ENCODE measurements around the gene AK4. TPM values are rescaled to one million over a fixed set of nuclear protein-coding genes. Genes with fewer than 3 reads are reported as not detected.

AK4 gene
- total and polyA plus RNA-seq, 2 of the 4 experiments (the other 2 are of a cell fraction) = 12.4 to 30.3 TPM

DNA sequence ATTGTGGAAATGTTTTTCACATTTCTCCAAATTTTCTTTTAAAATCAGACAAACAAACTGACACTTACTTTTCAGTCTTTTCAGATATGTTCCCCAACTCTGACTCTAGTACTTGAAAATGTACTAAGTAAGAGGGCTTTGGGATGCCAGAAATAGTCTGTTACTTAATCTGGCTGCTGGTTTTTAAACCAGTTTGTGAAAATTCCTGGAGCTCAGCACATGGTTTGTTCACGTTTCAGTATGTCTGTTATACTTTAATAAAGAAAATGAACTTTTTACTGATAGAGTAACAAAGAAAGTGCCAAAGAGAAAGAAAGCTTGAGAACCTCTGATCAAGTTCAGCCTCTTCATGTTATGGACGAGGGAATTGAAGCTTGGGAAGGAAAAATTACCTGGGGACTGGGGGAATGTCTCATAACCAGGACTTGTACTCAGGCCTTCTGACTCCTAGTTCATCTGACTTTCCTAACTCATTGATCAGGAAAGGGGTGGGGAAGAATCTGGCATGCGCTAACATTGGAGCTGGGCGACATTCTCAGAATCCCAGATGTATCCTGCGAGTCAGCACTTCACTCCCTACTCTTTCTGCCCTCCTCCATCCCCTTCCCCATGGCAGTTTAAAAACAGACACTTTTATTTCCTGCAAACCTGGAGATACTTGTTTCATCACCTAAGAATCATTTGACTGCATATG lies 130.5 kb downstream of the AK4 start:
- Histone ChIP-seq H2BK5ac (ENCODE audit: low read depth, low read length, poor library complexity, severe bottlenecking) (no peak overlapping the region), H2AK5ac (ENCODE audit: low read depth, low read length) (no peak overlapping the region), H2AFZ (replicated peaks; ENCODE audit: low read length, poor library complexity) (no peak overlapping the region), H3K9ac (ENCODE audit: low read depth, low read length) (no peak overlapping the region), H3K27me3 (ENCODE audit: control insufficient read depth, insufficient read depth, low read length) (peaks cover 5% of the 10 kb centered on the region), H3K79me1 (ENCODE audit: low read depth in 1 of 2, low read length in 2 of 2) (no peaks in the 10 kb centered on the region), H2BK20ac (ENCODE audit: low read depth, low read length) (no peak overlapping the region), H3K18ac (ENCODE audit: low read depth, low read length) (no peak overlapping the region), H4K5ac (ENCODE audit: low read depth, low read length) (no peak overlapping the region), H4K8ac (ENCODE audit: low read depth in 2 of 2, low read length in 2 of 2) (no peak overlapping the region), H3K4me2 (ENCODE audit: low read depth, low read length) (no peak overlapping the region), H3K4me3 (ENCODE audit: insufficient read depth, low read depth, low read length) (no peak overlapping the region), H2BK15ac (ENCODE audit: low read depth, low read length) (no peak overlapping the region), H2AK9ac (replicated peaks; ENCODE audit: low read depth, low read length, poor library complexity) (no peak overlapping the region), H4K91ac (ENCODE audit: insufficient read depth, low read depth, low read length) (no peak overlapping the region), H3K4me1 (ENCODE audit: control insufficient read depth, insufficient read depth, low read length) (no peaks in the 10 kb centered on the region), H3K9me1 (ENCODE audit: insufficient read depth, low read length) (no peaks in the 10 kb centered on the region), H3K4ac (ENCODE audit: low read depth, low read length) (no peak overlapping the region), H4K20me1 (ENCODE audit: insufficient read depth, low read length) (no peaks in the 10 kb centered on the region), H3K56ac (ENCODE audit: extremely low read depth, insufficient read depth, low read length) (no peak overlapping the region), H3K14ac (replicated peaks; ENCODE audit: low read depth, low read length) (no peak overlapping the region), H2BK120ac (ENCODE audit: low read depth, low read length) (no peak overlapping the region), H3K9me3 (ENCODE audit: control insufficient read depth, insufficient read depth, low read length) (no peaks in the 10 kb centered on the region), H3K36me3 (ENCODE audit: control insufficient read depth, insufficient read depth, low read length) (no peaks in the 10 kb centered on the region), H3K27ac (ENCODE audit: insufficient read depth, low read length) (no peak overlapping the region), H3K23ac (ENCODE audit: low read depth, low read length) (no peak overlapping the region)
- intact Hi-C loops (cut with micrococcal nuclease) = no loop called here
- TF ChIP-seq MXI1 (IDR thresholded peaks at IDR 0.05; ENCODE audit: borderline replicate concordance, low read depth, low read length) (no peak), FOS (IDR thresholded peaks at IDR 0.05; ENCODE audit: low read depth, low read length) (no peak), USF2 (IDR thresholded peaks at IDR 0.05; ENCODE audit: low read depth, low read length) (no peak), CHD1 (IDR thresholded peaks at IDR 0.05; ENCODE audit: low read depth, low read length) (no peak), RAD21 (IDR thresholded peaks at IDR 0.05; ENCODE audit: low read length) (no peak), ELK1 (IDR thresholded peaks at IDR 0.05; ENCODE audit: borderline replicate concordance, low read depth, low read length) (no peak)
- TF ChIP-seq, protein P1, sequence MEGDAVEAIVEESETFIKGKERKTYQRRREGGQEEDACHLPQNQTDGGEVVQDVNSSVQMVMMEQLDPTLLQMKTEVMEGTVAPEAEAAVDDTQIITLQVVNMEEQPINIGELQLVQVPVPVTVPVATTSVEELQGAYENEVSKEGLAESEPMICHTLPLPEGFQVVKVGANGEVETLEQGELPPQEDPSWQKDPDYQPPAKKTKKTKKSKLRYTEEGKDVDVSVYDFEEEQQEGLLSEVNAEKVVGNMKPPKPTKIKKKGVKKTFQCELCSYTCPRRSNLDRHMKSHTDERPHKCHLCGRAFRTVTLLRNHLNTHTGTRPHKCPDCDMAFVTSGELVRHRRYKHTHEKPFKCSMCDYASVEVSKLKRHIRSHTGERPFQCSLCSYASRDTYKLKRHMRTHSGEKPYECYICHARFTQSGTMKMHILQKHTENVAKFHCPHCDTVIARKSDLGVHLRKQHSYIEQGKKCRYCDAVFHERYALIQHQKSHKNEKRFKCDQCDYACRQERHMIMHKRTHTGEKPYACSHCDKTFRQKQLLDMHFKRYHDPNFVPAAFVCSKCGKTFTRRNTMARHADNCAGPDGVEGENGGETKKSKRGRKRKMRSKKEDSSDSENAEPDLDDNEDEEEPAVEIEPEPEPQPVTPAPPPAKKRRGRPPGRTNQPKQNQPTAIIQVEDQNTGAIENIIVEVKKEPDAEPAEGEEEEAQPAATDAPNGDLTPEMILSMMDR (conservative IDR thresholded peaks at IDR 0.05; ENCODE audit: low read depth, low read length) = no peak
- in situ Hi-C loops (cut with MboI; ENCODE audit: low sequenced_read_pairs) = no loop called here
- POLR2A ChIA-PET (ENCODE audit: unreplicated experiment) = no interaction called here
- dilution Hi-C loops (cut with HindIII; ENCODE audit: low sequenced_read_pairs, unreplicated experiment) = no loop called here
- no peak for DNase-seq
- WGBS, 2 experiments (ENCODE audit: extremely low coverage in 2 of 2, insufficient read length in 1 of 2) = no CpG with 5 or more reads among the region's 5 CpGs
- no TSS peak for BruUV-seq (replicated peaks)
- no peak for ATAC-seq (ENCODE audit: low read depth)
- CTCF ChIA-PET = no interaction called here

All from IMR-90 (cell line).